Measurements from ENCODE around the gene ARMH3.
A peak's percentile ranks its signal among the peaks of the same experiment; 100 is the strongest.

Gene ARMH3

DNA sequence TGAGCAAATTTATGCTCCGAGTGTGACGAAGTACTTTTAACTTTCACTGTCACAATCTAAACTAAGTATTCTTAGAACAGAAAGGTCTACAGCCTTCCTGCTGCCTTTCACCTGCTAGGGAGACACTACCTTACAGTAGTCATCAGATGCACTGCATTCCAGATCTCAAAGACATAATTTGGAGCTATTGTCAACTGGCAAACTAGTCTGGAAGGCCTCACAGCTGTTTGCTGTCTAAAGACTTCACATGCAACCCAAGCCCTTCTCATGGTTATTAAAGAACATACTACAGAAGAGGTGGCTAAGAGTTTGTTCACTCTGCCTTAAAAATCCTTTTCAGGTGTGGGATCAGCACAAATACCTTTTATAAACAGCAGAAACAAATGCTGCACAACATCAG, 120.5 kb downstream of the ARMH3 start:
- no peak for DNase-seq

DNA sequence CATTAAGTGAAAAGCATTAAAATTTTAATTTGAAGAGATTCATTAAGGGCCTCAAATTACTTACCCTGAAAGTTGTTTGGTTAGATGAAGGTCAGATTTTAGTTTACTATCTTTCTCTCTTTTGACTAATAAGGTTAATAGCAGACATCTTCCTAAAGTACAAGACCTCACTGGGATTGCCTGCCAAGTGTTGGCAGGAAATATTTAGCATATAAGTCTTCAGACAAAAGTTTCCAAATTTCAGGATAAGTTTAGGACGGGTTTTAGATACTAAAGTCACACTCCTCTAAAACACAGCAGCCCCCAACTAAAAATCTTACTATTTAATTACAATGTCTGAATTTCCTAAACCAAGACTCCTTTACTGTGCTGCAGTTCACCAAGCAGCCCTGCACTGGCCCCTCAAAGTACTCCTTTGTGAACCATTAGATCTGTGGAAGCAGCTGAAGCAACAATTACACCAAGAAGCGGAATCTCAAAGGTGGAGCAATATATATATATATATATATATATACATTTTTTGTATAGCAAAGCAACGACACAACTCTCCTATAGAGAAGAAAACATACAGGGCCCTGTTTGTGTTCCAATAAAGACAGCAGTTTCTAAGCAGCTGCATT, 121.2 kb downstream of the ARMH3 start:
- DNase-seq = no peak

DNA sequence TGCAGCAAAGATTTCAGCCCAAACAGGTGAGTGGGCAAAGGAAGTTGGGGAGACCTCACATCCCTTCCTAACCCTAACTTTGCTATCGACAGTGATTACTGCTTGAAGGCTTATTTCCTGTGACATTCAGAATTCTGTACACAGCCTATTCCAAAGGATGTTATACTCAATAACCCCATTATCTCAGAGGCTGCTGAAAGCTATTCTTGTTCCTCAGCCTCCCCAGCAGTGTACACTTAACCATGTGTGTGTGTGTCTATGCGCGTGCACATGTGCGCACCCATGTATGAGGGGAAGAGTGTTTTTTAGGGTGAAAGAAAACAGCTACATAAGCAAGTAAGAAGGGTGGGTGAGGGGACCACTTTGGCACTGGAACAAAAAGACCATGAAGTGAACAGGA, 122.0 kb downstream of the ARMH3 start:
- DNase-seq = no peak

DNA sequence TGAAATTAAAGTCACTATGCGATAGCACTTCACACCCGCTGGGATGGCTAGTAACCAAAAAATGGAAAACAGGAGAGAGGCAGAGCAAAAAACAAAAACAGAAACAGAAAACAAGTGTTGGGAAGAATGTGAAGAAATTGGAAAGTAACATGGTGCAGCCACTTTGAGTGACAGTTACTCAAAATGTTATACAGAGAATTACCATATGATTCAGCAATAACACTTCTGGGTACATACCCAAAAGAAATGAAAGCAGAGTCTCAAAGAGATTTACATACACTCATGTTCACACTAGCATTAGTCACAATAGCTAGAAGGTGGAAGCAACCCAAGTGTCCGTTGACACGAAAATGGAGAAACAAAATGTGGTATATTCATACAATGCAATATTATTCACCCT, 123.8 kb downstream of the ARMH3 start:
- no peak for DNase-seq

DNA sequence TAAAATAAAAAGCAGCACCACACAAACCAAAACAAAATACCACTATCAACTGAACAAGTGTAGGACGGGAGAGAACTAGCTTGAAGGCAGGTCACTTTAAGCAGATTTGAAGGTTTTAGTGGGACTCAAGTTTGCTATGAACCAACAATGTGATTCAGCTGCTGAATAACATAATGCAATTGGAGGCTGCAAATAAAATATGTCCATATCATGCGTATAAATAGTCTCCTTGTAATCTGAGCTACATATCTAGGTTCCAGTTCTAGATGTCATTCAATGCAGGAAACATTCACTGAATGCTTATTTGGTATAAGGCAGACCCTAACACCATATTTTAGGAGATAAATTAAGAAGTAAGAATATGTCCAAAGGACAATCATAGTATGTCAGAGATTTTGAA, 130.9 kb downstream of the ARMH3 start:
- no peak for DNase-seq

DNA sequence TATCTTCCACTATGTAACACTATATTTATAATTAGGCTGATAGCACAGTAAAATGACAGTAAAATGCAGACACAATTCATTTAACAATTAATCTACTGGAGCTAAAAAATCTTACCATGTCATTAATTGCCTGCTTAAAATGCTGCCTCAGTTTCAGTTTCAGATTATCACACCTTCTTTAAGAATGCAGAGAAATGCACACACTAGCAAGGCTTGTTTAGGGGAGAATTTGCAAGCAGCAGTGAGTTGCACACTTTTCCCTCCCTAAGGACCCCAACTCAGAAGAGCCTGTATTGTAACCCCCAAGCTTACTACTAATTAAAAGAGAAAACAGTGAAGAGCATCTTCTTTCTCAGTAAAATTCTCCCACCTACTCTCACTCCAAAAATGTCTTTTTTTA, 132.7 kb downstream of the ARMH3 start:
- DNase-seq = no peak

DNA sequence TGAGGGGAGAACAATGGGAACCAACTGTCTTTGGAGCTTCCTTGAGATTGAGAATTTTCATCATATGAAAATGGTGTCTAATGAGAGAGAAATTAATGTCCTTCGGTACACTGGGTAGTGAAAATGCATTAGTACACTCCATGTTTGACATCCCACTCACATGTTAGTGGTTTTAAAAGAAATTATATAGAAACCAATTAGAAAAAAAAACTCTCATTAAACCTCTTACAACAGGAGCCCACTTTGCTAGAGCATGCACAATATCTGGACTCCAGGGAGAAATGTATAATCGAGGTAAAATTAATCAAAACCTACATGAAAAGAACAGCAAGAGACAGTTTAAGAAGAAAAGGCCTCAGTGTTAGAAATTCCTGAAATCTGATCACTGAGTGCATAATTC, 133.1 kb downstream of the ARMH3 start:
- no peak for DNase-seq

DNA sequence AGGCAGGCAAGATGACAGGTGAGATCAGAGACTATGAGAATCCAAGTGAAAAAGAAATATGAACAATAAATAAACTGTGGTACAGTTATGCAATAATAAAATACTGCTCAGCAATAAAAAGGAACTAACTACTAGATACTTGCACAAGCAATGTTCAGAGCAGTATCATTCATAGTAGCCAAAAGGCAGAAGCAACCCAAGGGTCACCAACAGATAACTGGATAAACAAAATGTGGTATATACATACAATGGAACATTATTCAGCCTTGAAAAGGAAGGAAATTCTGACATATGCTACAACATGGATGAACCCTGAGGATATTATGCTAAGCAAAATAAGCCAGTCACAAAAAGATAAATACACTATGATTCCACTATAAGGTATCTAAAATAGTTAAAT, 135.4 kb downstream of the ARMH3 start:
- DNase-seq = no peak

DNA sequence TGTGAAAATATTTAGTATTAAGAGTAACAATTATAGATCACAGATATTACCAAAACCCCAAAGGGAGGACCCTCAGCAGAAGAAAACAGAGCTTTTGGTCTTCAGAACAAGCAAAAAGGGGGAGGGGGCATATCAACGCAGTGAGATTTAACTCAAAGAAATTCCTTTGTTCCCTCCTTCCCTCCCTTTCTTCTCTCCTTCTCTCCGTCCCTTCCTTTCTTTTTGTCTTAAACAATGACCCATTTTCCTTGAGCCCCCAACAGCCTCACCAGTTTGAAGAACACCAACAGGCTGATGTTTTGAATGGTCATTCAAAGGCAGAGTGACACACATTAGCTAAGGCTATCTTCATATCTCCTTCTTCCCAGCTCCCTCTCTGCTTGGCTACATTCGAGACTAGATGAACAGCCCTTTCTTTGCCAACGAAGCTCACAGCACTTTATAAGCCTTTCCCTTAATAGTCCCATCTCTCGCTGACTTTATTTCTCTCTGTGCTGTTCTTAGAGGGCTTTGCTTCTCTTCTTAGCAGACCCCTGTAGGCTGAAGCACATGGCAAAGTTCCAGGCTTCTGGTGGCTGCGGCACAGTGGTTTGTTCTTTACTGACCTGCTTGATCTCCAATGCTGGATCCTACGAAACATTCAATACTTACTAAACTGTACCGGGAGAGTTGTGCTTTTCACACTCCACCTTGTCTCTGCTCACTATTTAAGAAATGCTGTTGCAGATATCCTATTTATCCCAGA, 136.8 kb downstream of the ARMH3 start:
- no peak for DNase-seq

DNA sequence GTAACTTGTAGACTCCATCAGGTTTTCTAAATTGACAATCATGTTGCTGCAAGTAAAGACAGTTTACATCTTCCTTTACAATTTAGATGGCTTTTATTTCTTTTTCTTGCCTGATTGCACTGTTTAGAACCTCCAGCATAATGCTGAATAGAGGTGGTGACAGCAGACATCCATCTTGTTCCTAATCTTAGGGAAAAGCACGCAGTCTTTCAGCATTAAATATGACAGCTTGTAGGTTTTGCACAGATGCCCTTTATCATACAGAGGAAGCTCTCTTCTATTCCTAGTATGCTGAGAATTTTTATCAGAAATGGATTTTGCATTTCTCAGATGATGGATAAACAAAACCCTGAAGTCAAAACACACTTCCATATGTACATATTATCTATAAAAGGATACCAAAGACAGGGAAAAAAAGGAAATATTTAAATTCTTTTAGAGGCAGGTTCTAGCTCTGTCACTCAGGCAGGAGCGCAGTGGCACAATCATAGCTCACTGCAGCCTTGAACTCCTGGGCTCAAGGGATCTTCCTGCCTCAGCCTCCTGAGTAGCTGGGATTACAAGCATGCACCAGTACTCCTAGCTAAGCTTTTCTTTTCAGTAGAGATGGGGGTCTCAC, 143.3 kb downstream of the ARMH3 start:
- no peak for DNase-seq

DNA sequence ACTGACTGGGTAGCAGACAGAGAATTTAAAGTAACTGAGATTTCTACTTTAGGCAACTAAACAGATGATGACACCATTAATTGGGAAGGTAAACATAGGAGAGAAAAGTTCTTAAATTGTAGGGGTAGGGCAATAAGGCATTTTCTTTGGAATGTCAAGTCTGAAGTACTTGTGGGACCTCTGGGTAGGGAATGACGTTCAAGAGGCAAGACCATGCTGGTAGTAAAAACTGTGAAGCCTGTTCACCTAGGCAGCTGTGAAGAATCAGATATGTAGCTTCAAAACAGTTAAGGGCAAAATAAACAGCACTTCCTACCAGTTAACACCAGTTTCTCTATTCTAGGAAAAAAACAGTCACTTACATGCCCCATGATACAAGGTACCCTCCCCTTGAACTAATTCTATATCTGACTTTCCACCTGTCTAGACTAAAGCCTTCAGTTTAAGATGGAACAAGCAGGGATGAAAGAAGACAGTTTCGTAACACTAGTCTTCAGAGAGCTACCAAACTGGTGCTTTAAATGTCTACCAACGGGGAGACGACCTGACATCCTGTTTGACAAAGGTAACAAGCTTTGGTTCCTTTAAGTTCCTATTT, 149.3 kb downstream of the ARMH3 start:
- no peak for DNase-seq

DNA sequence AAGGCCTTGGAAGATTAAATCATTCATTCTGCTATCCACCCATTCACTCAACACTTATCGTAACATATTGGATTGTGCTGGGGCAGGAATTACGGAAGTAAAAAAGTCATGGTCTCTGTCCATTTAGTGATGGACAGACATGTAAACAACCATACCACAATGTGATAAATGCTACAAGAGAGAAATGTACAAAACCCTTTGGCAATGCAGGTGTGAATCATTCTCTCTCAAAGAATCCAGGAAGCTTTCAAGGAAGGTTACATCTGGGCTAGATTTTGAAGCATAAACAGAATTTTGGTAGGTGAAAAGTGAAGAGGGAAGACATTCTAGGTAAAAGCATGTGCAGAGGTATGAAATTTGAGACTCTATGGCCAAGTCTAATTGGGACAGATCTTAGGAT, 150.7 kb downstream of the ARMH3 start:
- DNase-seq = no peak

DNA sequence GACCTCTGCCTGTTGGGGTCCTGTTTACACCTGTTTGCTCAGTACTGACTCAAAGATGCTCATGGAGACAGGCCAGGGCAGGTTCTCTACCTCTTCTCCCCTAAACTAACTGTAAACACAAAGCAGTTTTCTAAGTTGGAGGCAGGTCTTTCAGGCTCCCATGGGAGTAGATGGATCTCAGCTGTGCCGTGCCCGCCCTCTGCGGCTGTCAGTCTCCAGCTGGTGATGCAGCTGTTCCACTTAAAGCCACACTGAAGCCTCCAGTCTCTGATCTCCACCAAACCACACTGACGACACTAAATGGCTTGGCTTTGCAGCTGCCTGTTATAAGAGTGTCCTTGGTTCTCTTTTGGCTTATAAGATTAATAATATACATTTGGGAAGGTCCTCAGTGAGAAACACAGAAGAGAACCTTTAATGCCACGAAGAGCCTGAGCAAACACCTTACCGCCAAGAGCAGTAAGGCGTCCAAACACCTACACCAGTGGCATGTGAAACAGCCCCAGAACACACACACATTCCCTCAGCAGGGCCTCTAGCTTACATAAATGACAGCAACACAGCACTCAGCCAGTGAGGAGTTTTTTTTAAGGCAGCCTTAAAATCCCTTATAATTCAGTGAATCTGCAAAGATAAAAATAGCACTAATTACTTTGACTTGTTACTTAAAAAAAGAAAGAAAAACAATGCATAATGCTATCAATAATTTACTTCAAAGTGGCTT, 152.0 kb downstream of the ARMH3 start:
- peak; percentile 57 for DNase-seq

DNA sequence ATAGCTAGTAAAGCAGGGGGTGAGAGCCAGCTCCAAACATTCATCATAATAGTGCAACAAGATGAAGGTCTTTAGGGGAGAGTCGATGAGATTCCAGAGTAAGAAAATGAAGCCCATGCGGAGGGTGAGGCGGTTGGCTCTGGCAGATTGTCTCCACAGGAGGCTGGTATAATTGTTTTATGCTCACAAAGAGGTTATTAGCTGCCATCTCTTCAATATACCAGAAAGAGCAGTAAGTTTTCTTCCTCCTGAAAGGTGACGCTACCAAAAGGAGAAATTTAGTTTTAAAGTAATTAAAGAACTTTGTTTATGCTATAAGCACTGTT, 153.2 kb downstream of the ARMH3 start:
- DNase-seq = peak; percentile 80

DNA sequence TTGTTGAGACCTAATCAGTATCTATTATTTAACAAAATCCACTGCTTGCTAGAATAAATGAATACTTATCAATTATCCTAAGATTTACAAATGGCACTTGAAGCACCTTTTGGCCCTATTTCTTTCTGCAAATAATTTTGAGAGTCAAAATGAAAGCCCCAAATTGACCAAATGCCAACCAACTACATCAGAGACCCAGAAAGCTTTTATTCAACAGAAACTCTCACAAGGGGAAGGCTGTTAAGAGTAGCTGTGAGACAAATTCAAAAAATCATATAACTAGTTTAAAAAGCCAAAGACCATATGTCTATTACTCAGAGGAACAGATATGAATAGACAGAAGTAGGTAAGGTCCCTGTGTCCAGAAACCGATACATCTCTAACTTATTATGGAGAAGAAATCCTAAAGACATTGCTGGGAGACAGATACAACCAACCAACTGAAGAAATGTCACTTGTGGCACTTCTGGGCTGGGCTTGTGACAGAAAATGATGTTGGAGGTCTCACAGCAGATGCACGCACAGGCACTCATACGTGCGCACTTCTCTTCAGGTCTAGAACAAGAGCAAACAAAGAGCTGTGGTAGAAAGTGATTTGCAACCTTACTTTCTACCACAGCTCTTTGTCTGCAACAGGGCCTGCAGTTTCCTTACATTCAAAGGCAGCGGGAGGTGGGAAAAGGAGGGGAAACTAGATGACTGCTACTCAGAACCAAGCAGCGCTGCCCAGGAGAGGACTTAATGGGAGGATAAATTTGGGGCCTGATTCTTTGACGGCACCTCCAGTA, 153.7 kb downstream of the ARMH3 start:
- DNase-seq = no peak

DNA sequence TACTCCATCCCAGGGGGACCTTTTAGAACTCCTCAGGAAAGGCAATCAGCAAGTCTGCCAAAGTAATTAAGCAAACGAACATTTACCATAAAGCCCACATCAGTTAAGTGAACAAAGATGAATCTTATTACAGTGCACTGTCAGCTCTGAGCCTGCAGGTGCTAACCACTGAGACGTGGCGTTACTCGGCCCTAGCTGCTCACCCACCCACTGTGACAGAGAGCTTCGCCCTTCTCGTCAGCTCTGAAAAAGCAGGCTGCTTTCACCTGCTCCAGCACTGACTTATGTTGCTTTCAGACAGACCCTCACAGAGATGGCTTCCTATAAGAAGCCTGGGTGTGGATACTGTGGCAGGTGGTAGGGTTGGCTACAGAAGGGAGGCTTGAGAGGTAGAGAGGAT, 154.6 kb downstream of the ARMH3 start:
- peak; percentile 49 for DNase-seq

DNA sequence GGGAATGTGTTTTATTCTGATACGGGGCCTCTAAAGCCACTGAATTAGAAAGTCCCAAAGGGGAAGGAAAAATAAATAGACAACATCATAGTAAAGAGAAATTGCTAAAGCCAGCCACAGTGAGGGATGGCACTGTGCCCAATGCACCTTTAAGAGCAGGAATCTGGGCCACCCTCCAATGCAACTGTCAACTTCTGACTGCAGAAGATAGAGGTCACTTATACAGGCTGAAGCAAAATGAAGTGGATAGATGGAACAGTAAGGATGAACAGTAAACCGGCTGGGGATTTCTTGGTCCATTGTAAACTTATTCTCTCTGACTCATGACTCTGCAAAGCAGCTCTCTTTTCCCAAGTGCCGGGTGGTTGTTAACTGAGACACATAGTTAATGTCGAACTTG, 158.3 kb downstream of the ARMH3 start:
- DNase-seq = peak; percentile 8

DNA sequence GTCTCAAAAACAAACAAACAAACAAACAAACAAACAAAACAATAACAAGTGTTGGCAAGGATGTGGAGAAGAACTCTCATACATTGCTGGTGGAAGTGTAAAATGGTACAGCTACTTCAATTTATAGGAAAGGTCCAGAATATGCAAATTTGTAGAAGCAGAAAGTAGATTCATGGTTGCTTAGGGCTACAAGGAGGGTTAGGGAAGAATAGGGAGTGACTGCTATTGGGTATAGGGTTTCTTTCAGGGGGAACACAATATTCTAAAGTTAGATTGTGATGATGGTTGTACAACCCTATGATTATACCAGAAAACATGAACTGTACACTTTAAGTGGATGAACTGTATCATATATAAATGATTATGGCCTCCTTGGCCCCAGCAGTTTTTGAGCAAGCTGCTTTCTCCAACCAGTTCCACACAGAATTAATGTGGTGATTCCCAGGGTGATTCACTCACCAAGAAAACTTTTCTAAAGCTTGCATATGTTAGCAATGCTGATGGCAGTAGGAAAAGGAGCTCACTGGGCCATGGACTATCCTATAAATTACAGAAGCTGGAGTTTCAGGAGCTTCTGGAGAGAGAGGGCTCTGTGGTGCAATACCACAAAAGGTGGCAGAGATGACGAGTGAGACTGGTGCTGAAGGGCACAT, 159.6 kb downstream of the ARMH3 start:
- DNase-seq = no peak

DNA sequence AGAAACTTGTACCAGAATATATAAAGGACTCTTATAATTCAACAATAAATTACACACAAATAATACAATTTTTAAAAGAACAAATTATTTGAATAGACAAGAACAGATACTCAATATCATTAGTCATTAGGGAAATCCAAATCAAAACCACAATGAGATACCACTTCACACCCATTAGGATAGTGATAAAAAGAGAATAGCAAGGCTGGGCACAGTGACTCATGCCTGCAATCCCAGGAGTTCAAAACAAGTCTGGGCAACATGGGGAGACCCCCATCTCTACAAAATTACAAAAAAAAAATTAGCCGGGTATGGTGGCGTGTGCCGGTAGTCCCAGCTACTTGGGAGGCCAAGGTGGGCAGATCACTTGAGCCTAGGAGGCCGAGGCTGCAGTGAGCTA, 160.2 kb downstream of the ARMH3 start:
- no peak for DNase-seq

DNA sequence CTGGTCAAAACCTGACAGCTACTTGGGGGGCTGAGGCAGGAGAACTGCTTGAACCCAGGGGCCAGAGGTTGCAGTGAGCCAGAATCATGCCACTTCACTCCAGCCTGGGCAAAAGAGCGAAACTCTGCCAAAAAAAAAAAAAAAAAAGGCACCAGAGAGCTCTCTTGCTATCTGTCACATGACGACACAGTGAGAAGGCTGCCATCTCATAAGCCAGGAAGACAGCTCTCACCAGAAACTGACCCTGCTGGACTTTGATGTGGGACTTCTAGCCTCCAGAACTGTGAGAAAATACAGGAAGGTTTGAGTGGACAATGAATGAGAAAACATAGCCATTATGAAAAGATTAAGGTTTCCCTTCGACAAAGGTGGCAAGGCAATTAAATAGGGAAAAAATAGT, 161.2 kb downstream of the ARMH3 start:
- DNase-seq = no peak

DNA sequence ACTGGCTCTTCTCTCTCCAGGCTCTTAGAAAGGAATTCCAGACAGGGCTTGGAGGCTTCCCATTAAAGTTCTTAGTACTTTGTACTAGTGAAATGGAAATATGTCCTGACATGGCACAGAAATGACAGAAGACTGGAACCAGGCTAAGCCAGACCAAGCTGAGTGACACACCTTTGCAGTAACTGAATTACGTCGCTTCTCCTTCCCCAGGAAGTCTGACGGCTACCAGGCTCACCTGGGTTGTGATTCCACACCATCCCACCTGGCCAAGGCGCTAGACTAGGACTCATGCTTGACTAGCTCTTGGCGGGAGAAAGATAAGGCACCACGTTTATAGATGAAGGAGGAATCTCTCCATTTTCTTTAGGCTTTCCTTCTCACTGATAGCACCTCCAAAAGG, 161.7 kb downstream of the ARMH3 start:
- DNase-seq = no peak

DNA sequence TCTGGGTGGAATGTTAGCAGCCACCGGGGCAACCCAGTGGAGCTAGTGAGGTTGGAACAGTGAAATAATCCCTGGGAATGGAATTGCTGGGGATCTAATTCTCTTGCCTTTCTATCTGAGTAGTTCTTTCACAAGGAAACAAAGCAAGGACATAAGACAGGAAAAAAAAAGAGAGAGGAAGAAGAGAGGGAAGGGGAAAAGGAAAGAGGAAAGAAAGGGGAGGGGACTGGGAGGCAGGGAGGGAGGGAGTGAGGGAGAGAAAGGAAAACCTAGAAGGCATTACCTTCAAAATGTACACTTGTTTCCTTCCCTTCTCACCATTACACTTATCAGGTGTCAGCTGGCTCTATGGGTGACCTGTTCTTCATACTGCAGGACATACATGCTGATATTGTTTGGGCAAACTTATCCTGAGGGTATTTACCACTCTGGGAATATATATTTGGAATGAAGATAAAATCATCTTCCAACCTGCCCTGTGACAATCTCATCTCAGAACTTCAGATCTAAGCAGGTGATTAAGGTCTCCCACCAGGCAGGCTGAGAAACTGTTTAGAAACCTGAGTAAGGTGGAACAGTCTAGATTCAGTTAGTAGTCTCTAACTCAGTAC, 162.4 kb downstream of the ARMH3 start:
- DNase-seq = no peak
